Aorta (tissue), 5 donors: ENCODE data around the gene RANBP3. TPM values are rescaled to one million over a fixed set of nuclear protein-coding genes. Genes with fewer than 3 reads are reported as not detected.
A peak's percentile ranks its signal among the peaks of the same experiment; 100 is the strongest.
"Not testable (repeated sequence)": the region's sequence is repeated elsewhere in the genome, so short reads cannot be mapped to it uniquely, and the experiment has no call there.

Experiments used
- ATAC-seq: fragments of 200-7000 bp; cut with Tn5 transposase; one replicate; pipeline ENCODE4 v1.9.1; 2022; ENCODE audit warnings: moderate library complexity; ENCODE audit not compliant: low FRiP score
- DNase-seq, 2 donors: peaks; one replicate each; pipeline ENCODE4 v3.0.0-alpha.2; 2020
- H3K27ac ChIP-seq, 2 donors: one replicate each; pipeline ENCODE4 v1.5.1; 2013; ENCODE audit warnings: low read length in 2 of 2, mild to moderate bottlenecking in 2 of 2, moderate library complexity in 2 of 2, control low read depth in 1 of 2, inconsistent platforms in 1 of 2, low read depth in 1 of 2
- H3K27me3 ChIP-seq, 2 donors: one replicate each; pipeline ENCODE4 v1.6.1; 2013; ENCODE audit warnings: control low read depth in 1 of 2, low read length in 1 of 2, mild to moderate bottlenecking in 1 of 2, moderate library complexity in 1 of 2; ENCODE audit not compliant: insufficient read depth in 2 of 2, control insufficient read depth in 1 of 2
- H3K36me3 ChIP-seq, 2 donors: one replicate each; pipeline ENCODE4 v1.6.1; 2013; ENCODE audit warnings: control low read depth in 1 of 2, low read length in 1 of 2, mild to moderate bottlenecking in 1 of 2; ENCODE audit not compliant: insufficient read depth in 2 of 2, control insufficient read depth in 1 of 2
- H3K4me1 ChIP-seq, 2 donors: one replicate each; pipeline ENCODE4 v1.6.1; 2013; ENCODE audit warnings: low read length in 2 of 2, control low read depth in 1 of 2, mild to moderate bottlenecking in 1 of 2, moderate library complexity in 1 of 2; ENCODE audit not compliant: insufficient read depth in 2 of 2, control insufficient read depth in 1 of 2
- H3K4me3 ChIP-seq, 2 donors: one replicate each; pipeline ENCODE4 v1.5.1; 2013; ENCODE audit warnings: low read length in 2 of 2, control low read depth in 1 of 2, mild to moderate bottlenecking in 1 of 2
- H3K9me3 ChIP-seq: one replicate; pipeline ENCODE4 v1.6.1; 2013; ENCODE audit warnings: mild to moderate bottlenecking, low read length; ENCODE audit not compliant: control insufficient read depth
- WGBS, 2 donors: extraction: QIAGEN DNeasy Blood & Tissue Kit; methylation state at CpG; one replicate each; pipeline ENCODE4 v1.1.7; 2013; 5-methylcytosine and 5-hydroxymethylcytosine counted together
- intact Hi-C, 2 donors: fragments of 100-400 bp; cut with DNase I; formaldehyde crosslinking; loops; one replicate each; pipeline versions ENCODE4 v1.14.2 to v1.15.0; 2022
- long read RNA-seq, 2 donors: library from polyadenylated mRNA; unstranded; transcript quantifications; one replicate each; pipeline ENCODE4 v2.0.0, GENCODE V29; 2020 to 2021
- polyA plus RNA-seq, 2 donors: library from polyadenylated mRNA; stranded (reverse); fragments of 200-250 nt; gene quantifications; one replicate each; pipeline ENCODE4 v1.2.3, GENCODE V29; 2013
- total RNA-seq, 2 donors: library from RNA; stranded (reverse); fragmentation: NEBNext Ultra II Directional; extraction: Animal tissue kit (Norgen Biotek cat#: 25700); gene quantifications; one replicate each; pipeline ENCODE4 v1.2.1, GENCODE V29; 2021
- donor health status: healthy with polysubstance abuse.
- donor health status: Bipolar disorder and iron deficiency.
- donor health status: DM: no; HTN: no; CAD: no.
- donor health status: DM: no; HTN: no; CAD: no.
- donor health status: DM: yes; HTN: yes; CAD: no.

The RANBP3 gene
- 10 to 100 TPM; 57.9 to 63.2 TPM for total RNA-seq
- polyA plus RNA-seq = 10 to 100 TPM; 19.5 to 43.3 TPM
- long read RNA-seq, donor 1, transcript RANBP3-201 (16 exons, 1,762 nt) = major isoform, 37 of 148 reads
- long read RNA-seq, donor 1, transcript RANBP3-220 (16 exons, 1,783 nt) = minor isoform, 31 of 148 reads
- long read RNA-seq, donor 1, partial matches to known transcripts = 38 of 148 reads
- long read RNA-seq, donor 1, other reads (novel, unspliced or antisense) = 34 of 148 reads
- long read RNA-seq, donor 2, partial matches to known transcripts = 3 of 25 reads
- long read RNA-seq, donor 2, other reads (novel, unspliced or antisense) = 15 of 25 reads

- H3K4me1 ChIP-seq = peaks cover 0 to 2% of the 10 kb centered on the region in 2 donors
- no peaks in the 10 kb centered on the region for H3K27me3 ChIP-seq
- H3K4me3 ChIP-seq = peak within 1 kb of the TSS; percentile 87 to 89
- intact Hi-C loops = no loop called here
- H3K9me3 ChIP-seq = no peaks in the 10 kb centered on the region
- DNase-seq (peak; percentile 100), ATAC-seq (peak; percentile 99)
- peak within 1 kb of the TSS in 1 of 2 donors; percentile 60 for H3K27ac ChIP-seq
- H3K36me3 ChIP-seq = no peaks in the 10 kb centered on the region
- WGBS, 2 donors = 1 to 2% methylated on average over 72 to 88 of the region's 88 CpGs
Measured at GRCh38 chr19:5977785-5978605, at the start of gene RANBP3. TSS of gene RANBP3 (minus strand) at chr19:5978140. CDS start at chr19:5978082, 58 bp downstream.

DNA sequence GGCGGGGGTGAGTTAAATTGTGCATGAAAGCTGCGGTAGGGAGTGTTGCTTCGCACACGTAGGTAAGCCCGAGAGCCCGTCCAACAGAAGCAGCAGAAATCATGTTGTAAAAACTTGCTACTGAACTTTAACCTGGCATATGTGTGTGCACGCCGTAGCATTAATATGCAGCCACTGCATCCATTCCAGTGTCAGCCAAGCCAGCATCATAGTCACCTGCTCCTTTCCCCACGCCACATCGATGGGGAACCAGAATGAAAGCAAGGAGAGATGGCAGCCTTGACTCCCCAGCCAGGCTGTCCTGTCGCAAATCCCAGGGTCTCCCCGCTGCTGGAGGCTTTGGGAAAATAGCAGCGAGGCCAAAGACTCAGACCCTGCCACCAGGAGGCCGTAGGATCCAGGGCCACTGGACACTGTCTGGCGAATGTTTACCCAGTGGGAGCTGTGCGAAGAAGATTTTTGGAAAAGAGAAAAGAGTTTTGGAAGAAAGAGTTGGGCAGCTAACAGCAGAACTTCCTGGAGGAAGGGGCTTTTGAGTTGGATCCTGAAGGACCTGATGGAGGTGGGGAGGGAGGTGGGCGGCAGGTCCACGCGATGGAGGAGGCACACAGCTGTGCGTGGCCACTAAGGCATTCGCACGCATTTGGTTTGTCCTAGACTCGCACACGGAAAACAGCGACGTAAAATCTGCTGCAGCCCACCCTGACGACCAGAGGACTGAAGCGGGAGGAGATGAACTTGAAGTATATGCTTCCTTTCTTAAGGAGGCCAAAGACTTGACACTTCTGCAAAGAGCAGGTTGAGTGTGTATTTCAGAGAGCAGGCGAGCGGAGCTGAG lies 48.7 kb upstream of the RANBP3 start:
- DNase-seq = peak; percentile 14 to 33
- Histone ChIP-seq H3K27me3 (no peaks in the 10 kb centered on the region), H3K4me1 (no peaks in the 10 kb centered on the region), H3K4me3 (no peak overlapping the region), H3K36me3 (no peaks in the 10 kb centered on the region), H3K9me3 (no peaks in the 10 kb centered on the region), H3K27ac (no peak overlapping the region)
- intact Hi-C loops = loop anchor here in 1 of 2 donors (10.0 kb wide), 1 partner anchor 222 kb away; the partner anchor contains the start of gene NRTN
- ATAC-seq = no peak
- WGBS, 2 donors = 95 to 96% methylated on average over 30 of the region's 30 CpGs

DNA sequence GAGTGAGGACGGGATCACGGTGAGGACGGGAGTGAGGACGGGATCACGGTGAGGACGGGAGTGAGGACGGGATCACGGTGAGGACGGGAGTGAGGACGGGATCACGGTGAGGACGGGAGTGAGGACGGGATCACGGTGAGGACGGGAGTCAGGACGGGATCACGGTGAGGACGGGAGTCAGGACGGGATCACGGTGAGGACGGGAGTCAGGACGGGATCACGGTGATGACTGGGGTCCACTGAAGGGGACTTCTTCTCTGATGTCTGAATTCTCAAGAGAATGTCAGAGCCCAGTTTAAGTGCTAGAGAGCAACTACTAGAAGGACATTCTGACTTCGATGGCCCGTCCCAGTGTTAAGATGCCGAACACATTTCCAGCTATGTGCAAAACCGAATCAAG lies 46.8 kb upstream of the RANBP3 start:
- WGBS, 2 donors = 96 to 97% methylated on average over 20 to 26 of the region's 27 CpGs
- not testable (repeated sequence) for H3K4me1 ChIP-seq, H3K27ac ChIP-seq, ATAC-seq, H3K9me3 ChIP-seq, H3K27me3 ChIP-seq, H3K36me3 ChIP-seq, H3K4me3 ChIP-seq
- peak; percentile 16 to 39 for DNase-seq
- intact Hi-C loops = loop anchor here (5.0 to 10.0 kb wide), 2 partner anchors 57 to 220 kb away; partner anchors contain the start of gene NRTN (in 1 of the 2)

- intact Hi-C loops = loop anchor here (5.0 to 10.0 kb wide), 2 partner anchors 57 to 219 kb away; partner anchors contain the start of gene NRTN (in 1 of the 2)
- Histone ChIP-seq H3K4me3 (no peak overlapping the region), H3K9me3 (no peaks in the 10 kb centered on the region), H3K27me3 (no peaks in the 10 kb centered on the region), H3K4me1 (no peaks in the 10 kb centered on the region), H3K36me3 (no peaks in the 10 kb centered on the region), H3K27ac (no peak overlapping the region)
- no peak for ATAC-seq
- peak; percentile 12 to 39 for DNase-seq
- WGBS, 2 donors = 88 to 90% methylated on average over 12 of the region's 12 CpGs
Measured at GRCh38 chr19:6023936-6024335, 46.0 kb upstream of the RANBP3 start.

DNA sequence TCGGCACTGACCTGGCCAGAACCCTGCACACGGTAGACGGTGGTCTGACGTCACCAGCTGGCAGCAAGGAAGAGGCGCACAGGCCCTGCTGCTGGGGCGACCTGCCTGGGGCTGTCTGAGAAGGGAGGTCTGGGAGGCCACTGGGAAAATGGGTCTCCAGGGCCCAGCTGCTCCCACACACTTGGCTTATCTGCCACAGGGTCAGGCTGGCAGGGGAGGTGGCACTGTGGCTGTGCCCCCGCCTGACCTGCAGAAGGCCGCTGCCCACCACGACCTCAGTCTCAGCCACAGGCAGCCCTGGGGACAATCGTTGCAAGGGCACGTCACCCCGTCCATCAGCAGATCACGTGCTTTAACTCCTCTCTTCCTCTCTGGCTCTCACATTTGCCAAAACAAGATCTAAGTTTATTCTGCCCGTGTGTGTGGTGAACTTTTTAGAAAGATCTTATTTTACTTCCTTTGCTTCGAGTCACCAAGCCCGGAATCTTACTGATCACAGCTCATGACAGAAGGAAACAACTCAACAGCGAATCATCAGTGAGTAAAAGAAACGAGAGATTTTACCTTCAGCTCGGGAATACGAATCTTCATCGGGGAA lies 45.2 kb upstream of the RANBP3 start:
- no peak overlapping the region for H3K4me3 ChIP-seq
- WGBS, 2 donors = 27 to 40% methylated on average over 21 of the region's 21 CpGs
- ATAC-seq = peak; percentile 27
- no peaks in the 10 kb centered on the region for H3K4me1 ChIP-seq
- intact Hi-C loops = loop anchor here (5.0 to 10.0 kb wide), 2 partner anchors 56 to 218 kb away; partner anchors contain the start of gene NRTN (in 1 of the 2)
- no peaks in the 10 kb centered on the region for H3K9me3 ChIP-seq
- no peaks in the 10 kb centered on the region for H3K36me3 ChIP-seq
- peak; percentile 49 to 75 for DNase-seq
- H3K27me3 ChIP-seq = no peaks in the 10 kb centered on the region
- no peak overlapping the region for H3K27ac ChIP-seq

DNA sequence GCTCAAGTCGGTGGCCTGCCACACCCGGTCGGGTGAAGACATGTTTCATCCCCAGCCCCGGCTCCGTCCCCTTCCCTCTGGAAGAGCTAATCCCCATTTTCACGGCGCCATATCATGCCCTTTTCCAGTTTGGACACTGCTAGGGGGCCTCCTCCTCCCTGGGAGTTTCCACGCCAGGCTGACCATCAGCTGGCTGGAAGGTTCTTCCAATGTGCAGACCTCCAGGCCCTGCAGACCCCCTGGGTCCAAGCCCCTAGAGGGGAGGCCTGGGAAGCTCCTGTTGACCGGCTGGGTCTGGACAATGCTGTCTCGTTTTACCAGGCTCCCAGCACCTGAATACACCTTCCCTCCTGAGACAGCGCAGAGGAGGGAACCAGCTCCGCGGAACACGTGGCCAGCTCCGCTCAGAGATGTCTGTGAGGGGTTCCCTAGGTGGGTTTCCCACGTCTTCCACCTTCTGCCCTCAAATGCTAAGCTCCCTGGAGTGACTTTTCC lies 44.7 kb upstream of the RANBP3 start:
- peak; percentile 4 for ATAC-seq

GRCh38 chr19:6021878-6022569 lies 44.1 kb upstream of the RANBP3 start:
- DNase-seq (peak; percentile 80 to 87), ATAC-seq (peak; percentile 79)
- intact Hi-C loops = loop anchor here (5.0 to 10.0 kb wide), 2 partner anchors 55 to 217 kb away; partner anchors contain the start of gene NRTN (in 1 of the 2)
- 68 to 69% methylated on average over 28 to 29 of the region's 29 CpGs for WGBS, 2 donors
- H3K4me3 ChIP-seq = no peak overlapping the region
- no peaks in the 10 kb centered on the region for H3K27me3 ChIP-seq
- H3K9me3 ChIP-seq = no peaks in the 10 kb centered on the region
- no peak overlapping the region for H3K27ac ChIP-seq
- no peaks in the 10 kb centered on the region for H3K36me3 ChIP-seq
- no peaks in the 10 kb centered on the region for H3K4me1 ChIP-seq

More for the DNA sequence above, 44.7 kb upstream of the RANBP3 start:
- Histone ChIP-seq H3K4me3 (no peak overlapping the region), H3K9me3 (no peaks in the 10 kb centered on the region), H3K27me3 (no peaks in the 10 kb centered on the region), H3K4me1 (no peaks in the 10 kb centered on the region), H3K36me3 (no peaks in the 10 kb centered on the region), H3K27ac (no peak overlapping the region)
- DNase-seq = peak in 1 of 2 donors; percentile 73
- intact Hi-C loops = loop anchor here (5.0 to 10.0 kb wide), 2 partner anchors 55 to 218 kb away; partner anchors contain the start of gene NRTN (in 1 of the 2)
- WGBS, 2 donors = 80 to 84% methylated on average over 16 of the region's 16 CpGs
